NOMO-1 treated with dmso at 0.1 percent for 144 hours (cell line): ENCODE measurements around the gene SPRED2.

Source experiments
- DNase-seq: peaks from one replicate; lab custom pipeline; 2025; ENCODE audit not compliant: unreplicated experiment; lab: John Stamatoyannopoulos, UW

Gene SPRED2

GRCh38 chr2:65432227-65433190 is at the start of gene SPRED2:
TSS of gene SPRED2 (minus strand) at chr2:65432599. CDS start at chr2:65431987, 612 bp downstream.
- DNase-seq: peak; percentile 96

GRCh38 chr2:65481961-65482360 is 49.6 kb upstream of the SPRED2 start:
- no peak for DNase-seq

- DNase-seq: no peak
These were observed 47.1 kb upstream of the SPRED2 start for GRCh38 chr2:65479524-65479923.

GRCh38 chr2:65478498-65479135 is 46.2 kb upstream of the SPRED2 start:
- DNase-seq: no peak

- DNase-seq: no peak
These were observed 45.2 kb upstream of the SPRED2 start for GRCh38 chr2:65477590-65477989.

- DNase-seq: no peak
These were observed 44.4 kb upstream of the SPRED2 start for GRCh38 chr2:65476778-65477177.

- no peak for DNase-seq
These were observed 42.6 kb upstream of the SPRED2 start for GRCh38 chr2:65475000-65475399.

- DNase-seq: no peak
These were observed 40.6 kb upstream of the SPRED2 start for GRCh38 chr2:65473045-65473444.

- DNase-seq: no peak
These were observed 39.0 kb upstream of the SPRED2 start for GRCh38 chr2:65471409-65471808.

- DNase-seq: no peak
These were observed 34.2 kb upstream of the SPRED2 start for GRCh38 chr2:65466551-65466950.

GRCh38 chr2:65465857-65466256 is 33.5 kb upstream of the SPRED2 start:
- no peak for DNase-seq

- no peak for DNase-seq
These were observed 32.7 kb upstream of the SPRED2 start for GRCh38 chr2:65465124-65465523.

GRCh38 chr2:65464604-65465003 is 32.2 kb upstream of the SPRED2 start:
- no peak for DNase-seq

- DNase-seq: no peak
These were observed 26.6 kb upstream of the SPRED2 start for GRCh38 chr2:65458999-65459398.

- no peak for DNase-seq
These were observed 24.5 kb upstream of the SPRED2 start for GRCh38 chr2:65456886-65457285.

GRCh38 chr2:65456064-65456463 is 23.7 kb upstream of the SPRED2 start:
- DNase-seq: no peak

- no peak for DNase-seq
These were observed 21.5 kb upstream of the SPRED2 start for GRCh38 chr2:65453916-65454315.

- DNase-seq: no peak
These were observed 19.9 kb upstream of the SPRED2 start for GRCh38 chr2:65452150-65452895.

GRCh38 chr2:65450810-65451209 is 18.4 kb upstream of the SPRED2 start:
- no peak for DNase-seq

- peak; percentile 52 for DNase-seq
These were observed 18.0 kb upstream of the SPRED2 start for GRCh38 chr2:65450393-65450792.

- no peak for DNase-seq
These were observed 11.2 kb upstream of the SPRED2 start for GRCh38 chr2:65443509-65444186.
